GM12801 (cell line): Measurements from ENCODE around the gene ALDOA.

ENCODE experiments used
- TF ChIP-seq, protein P1 (sequence below): IDR thresholded peaks from one replicate; pipeline ENCODE4 v1.5.1; 2011; ENCODE audit warnings: control low read depth; ENCODE audit not compliant: insufficient read length; ENCODE audit errors: extremely low read depth

Gene ALDOA

DNA sequence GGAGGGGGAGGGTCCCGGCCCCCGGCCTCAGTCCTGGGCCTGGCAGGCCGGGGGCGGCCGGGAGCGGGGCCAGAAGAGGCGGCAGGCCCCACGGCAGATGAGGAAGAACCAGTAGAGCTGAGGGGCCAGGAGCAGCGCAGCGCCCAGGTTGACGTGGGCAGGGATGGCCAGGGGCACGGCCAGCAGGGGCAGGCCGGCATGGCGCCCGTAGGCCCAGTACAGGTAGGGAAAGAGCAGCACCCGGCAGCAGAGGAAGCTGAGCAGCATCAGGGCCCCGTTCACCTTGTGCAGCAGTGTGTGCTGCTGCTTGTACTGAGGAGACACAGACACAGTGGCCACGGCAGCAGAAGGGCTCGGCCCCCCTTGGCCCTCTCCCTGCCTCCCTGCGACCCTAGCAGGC is 40.4 kb upstream of the ALDOA start:
- TF ChIP-seq, protein P1, sequence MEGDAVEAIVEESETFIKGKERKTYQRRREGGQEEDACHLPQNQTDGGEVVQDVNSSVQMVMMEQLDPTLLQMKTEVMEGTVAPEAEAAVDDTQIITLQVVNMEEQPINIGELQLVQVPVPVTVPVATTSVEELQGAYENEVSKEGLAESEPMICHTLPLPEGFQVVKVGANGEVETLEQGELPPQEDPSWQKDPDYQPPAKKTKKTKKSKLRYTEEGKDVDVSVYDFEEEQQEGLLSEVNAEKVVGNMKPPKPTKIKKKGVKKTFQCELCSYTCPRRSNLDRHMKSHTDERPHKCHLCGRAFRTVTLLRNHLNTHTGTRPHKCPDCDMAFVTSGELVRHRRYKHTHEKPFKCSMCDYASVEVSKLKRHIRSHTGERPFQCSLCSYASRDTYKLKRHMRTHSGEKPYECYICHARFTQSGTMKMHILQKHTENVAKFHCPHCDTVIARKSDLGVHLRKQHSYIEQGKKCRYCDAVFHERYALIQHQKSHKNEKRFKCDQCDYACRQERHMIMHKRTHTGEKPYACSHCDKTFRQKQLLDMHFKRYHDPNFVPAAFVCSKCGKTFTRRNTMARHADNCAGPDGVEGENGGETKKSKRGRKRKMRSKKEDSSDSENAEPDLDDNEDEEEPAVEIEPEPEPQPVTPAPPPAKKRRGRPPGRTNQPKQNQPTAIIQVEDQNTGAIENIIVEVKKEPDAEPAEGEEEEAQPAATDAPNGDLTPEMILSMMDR = no peak

GRCh38 chr16:30025574-30025973 is 40.0 kb upstream of the ALDOA start:
- TF ChIP-seq, protein P1 = no peak

DNA sequence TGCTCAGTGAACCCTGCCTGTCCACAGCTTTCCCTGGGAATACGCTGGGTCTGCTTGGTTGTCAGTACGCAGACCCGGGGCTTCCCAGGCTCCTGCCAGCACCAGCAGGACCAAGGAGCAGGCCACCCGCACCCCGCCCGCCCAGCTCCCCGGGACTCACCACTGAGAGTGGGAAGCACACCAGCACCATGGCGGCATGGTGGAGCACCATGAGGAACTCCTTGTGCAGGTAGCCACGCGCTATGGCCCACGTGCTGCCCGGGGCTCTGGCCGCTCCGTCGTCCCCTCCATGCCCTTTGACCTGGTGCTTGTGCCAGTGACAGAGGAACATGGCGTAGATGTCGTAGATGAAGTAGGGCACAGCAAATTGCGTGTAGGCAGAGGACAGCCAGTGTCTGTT is 39.1 kb upstream of the ALDOA start:
- TF ChIP-seq, protein P1 = no peak

GRCh38 chr16:30027588-30028437 is 37.7 kb upstream of the ALDOA start:
- TF ChIP-seq, protein P1 = no peak

DNA sequence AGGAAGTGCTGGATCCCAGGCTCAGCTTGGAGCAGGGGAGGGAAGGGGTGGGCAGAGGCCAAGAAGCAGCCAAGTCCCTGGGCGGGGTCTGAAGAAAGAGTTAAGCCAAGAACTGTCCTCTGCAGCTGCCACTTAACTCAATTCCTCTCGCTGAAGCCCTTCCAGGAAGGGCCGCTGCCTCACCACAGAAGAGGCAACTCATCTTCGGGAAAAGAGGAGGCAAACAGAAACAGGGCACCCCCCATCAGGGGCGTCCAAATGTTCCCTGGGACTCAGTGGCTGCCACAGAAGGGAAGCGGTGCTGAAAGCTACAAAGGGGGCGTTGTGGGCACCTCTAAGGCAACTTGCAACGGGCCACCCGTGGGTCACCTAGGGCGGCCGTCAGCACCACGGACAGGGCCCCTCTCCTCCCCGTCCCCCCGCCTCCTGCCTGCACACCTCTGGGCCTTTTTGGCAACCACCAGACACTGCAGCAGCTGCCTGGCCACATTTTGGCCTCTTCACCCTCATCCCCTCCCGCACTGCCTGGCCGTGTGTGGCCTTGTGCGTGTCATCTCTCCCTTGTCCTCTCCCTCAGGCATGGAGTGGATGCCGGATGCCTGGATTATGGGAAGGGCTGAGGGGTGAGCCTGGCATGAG is 37.0 kb upstream of the ALDOA start:
- TF ChIP-seq, protein P1 = no peak

DNA sequence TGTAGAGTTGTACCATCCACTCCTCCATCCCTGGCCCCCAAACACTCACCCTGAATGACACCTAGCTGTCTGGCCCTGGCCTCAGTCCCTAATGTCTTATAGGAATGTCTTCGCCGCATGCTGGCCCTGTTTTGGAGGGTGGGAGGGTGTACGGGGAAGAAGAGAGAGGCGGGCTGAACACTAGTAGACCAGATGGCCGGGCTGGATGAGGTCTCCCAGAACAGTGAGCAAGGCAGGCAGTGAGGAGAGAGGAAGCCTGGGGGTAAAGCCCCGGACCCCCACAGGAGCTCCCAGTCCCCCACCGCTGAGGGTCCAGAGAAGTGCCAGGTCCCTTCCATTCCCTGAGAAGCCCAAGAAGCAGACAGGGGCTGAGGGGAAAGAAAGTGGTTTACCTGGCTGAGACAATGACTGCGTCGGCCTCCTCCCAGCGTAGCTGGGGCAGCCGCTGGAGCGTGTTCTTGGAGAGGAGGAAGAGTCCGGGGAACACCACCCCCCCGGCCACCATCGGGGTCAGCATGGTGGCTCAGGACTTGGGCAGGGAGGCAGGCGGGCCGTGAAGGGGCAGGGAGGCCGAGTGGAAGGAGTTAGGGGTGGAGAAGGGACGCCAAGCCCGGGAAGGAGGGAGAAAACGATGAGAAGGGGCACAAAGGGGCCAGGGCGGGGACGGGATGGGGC is 35.4 kb upstream of the ALDOA start:
- TF ChIP-seq, protein P1 = no peak

DNA sequence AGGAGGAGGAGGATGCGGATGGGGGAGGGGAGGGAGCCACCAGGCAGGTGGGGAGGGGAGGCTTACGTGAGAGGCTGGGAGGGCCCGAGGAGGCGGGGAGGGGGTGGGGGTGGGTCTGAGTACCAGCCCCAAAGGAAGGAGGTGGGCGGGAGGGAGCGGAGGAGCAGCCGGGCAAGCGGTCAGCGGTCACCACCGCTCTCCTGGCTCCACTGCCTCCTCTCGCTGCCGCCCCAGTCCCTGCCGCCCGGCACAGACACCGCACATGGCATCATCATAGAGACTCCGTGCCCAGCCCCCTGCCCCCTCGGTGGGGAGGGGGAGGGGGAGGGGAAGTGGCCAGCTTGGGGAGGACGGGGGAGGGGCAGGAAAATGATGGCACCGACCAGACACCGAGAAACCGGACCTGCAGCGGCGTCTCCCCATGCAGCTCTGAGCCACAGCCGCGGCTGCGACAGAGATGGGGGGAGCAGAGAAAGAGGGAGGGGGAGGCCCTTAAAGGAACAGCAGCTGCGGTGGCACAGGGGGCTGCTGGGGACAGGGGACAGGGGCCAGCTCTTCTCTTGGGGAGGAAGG is 34.6 kb upstream of the ALDOA start, which contains the start of gene TLCD3B:
Gene TLCD3B (minus strand): TSS at position 431 of the 573 bp plus-strand sequence. CDS start 744 bp downstream, outside the sequence.
- TF ChIP-seq, protein P1 = no peak
